ENCODE measurements around the gene PHLDA3.

- TF ChIP-seq, protein P1, sequence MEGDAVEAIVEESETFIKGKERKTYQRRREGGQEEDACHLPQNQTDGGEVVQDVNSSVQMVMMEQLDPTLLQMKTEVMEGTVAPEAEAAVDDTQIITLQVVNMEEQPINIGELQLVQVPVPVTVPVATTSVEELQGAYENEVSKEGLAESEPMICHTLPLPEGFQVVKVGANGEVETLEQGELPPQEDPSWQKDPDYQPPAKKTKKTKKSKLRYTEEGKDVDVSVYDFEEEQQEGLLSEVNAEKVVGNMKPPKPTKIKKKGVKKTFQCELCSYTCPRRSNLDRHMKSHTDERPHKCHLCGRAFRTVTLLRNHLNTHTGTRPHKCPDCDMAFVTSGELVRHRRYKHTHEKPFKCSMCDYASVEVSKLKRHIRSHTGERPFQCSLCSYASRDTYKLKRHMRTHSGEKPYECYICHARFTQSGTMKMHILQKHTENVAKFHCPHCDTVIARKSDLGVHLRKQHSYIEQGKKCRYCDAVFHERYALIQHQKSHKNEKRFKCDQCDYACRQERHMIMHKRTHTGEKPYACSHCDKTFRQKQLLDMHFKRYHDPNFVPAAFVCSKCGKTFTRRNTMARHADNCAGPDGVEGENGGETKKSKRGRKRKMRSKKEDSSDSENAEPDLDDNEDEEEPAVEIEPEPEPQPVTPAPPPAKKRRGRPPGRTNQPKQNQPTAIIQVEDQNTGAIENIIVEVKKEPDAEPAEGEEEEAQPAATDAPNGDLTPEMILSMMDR (IDR thresholded peaks at IDR 0.05): no peak
- TF ChIP-seq POLR2A (IDR thresholded peaks at IDR 0.05): no peak
Measured at GRCh38 chr1:201514466-201514865, 45.5 kb upstream of the PHLDA3 start.
